MCF 10A (cell line): ENCODE results near the gene ASIC3. TPM values are rescaled to one million over a fixed set of nuclear protein-coding genes. Genes with fewer than 3 reads are reported as not detected.
A peak's percentile ranks its signal among the peaks of the same experiment; 100 is the strongest.

Experiments
- BruUV-seq: library from RNA; stranded (reverse); fragments of 400-500 nt; replicated peaks from 2 replicates; lab custom pipeline; 2021; lab: Mats Ljungman, UMichigan
- CTCF ChIA-PET: fragments of 300-600 bp; sonication (Branson Sonifier 250); formaldehyde crosslinking; extraction: SDS; loops from one replicate; lab custom pipeline; 2021; ENCODE audit warnings: antibody characterized with exemption, inconsistent platforms; lab: Yijun Ruan, JAX
- POLR2A ChIA-PET: fragments of 300-600, 350-650 bp; sonication (Branson Sonifier 250); formaldehyde crosslinking; extraction: SDS; loops from one replicate; lab custom pipeline; 2020; ENCODE audit warnings: antibody characterized with exemption, inconsistent platforms; lab: Yijun Ruan, JAX
- DNase-seq: peaks from one replicate; pipeline ENCODE4 v3.0.0-alpha.2; 2018; ENCODE audit not compliant: unreplicated experiment
- H3K27ac Mint-ChIP-seq: one replicate; pipeline ENCODE4 v1.8.0; 2022; ENCODE audit warnings: mild to moderate bottlenecking, low read depth, mixed read lengths; ENCODE audit not compliant: unreplicated experiment
- H3K27me3 Mint-ChIP-seq: one replicate; pipeline ENCODE4 v1.8.0; 2022; ENCODE audit warnings: mixed read lengths; ENCODE audit not compliant: insufficient read depth, unreplicated experiment
- H3K36me3 Mint-ChIP-seq: one replicate; pipeline ENCODE4 v1.8.0; 2022; ENCODE audit warnings: mild to moderate bottlenecking, moderate library complexity, mixed read lengths; ENCODE audit not compliant: insufficient read depth, unreplicated experiment
- H3K4me1 Mint-ChIP-seq: one replicate; pipeline ENCODE4 v1.8.0; 2022; ENCODE audit warnings: mixed read lengths; ENCODE audit not compliant: insufficient read depth, unreplicated experiment
- H3K4me3 Mint-ChIP-seq: one replicate; pipeline ENCODE4 v1.8.0; 2022; ENCODE audit warnings: mild to moderate bottlenecking, moderate library complexity, mixed read lengths; ENCODE audit not compliant: unreplicated experiment
- H3K9me3 Mint-ChIP-seq: one replicate; pipeline ENCODE4 v1.8.0; 2022; ENCODE audit warnings: mixed read lengths; ENCODE audit not compliant: unreplicated experiment
- CTCF ChIP-seq: fragments of 200-600 bp; IDR thresholded peaks from one replicate; pipeline ENCODE4 v1.8.0; 2022; ENCODE audit warnings: antibody characterized with exemption, mild to moderate bottlenecking; ENCODE audit not compliant: unreplicated experiment
- intact Hi-C: fragments of 100-400 bp; cut with micrococcal nuclease; formaldehyde crosslinking; loops from 2 replicates; pipeline ENCODE4 v1.14.1; 2022
- total RNA-seq: library from RNA; stranded (reverse); gene quantifications from 2 replicates; pipeline ENCODE4 v1.2.3, GENCODE V29; 2022

Gene ASIC3
- total RNA-seq, 1 experiment from 2014 or later = 3.9 TPM

DNA sequence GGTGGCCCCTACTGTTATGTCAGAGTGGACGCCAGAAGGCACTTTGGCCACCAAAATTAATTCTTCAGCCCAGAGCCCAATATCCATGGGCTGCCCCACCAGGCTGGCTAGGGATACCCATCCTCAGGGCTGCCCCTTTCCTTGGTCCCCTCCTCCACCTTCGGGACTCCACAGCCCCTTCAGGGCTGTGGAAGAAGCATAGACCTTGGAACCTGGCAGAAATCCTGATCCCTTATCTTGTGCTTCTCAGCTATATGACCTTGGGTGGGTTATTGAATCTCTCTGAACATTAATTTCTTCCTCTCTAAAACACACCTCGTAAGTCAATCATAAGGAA, 35.5 kb downstream of the ASIC3 start:
- peak overlapping the region; percentile 91 for H3K4me3 Mint-ChIP-seq
- no peak overlapping the region for H3K27ac Mint-ChIP-seq
- ChIA-PET POLR2A (interaction anchor here (0.7 to 10.0 kb wide), 6 partner anchors 11 to 143 kb away, joined by 3 to 151 read pairs (median 4); partner anchors contain the start of genes ABCB8, CDK5 and SLC4A2), CTCF (interaction anchor here (0.6 to 15.0 kb wide), 4 partner anchors 11 to 1336 kb away, joined by 3 to 315 read pairs (median 5); no protein-coding TSS in a partner anchor)
- H3K36me3 Mint-ChIP-seq = peaks cover 15% of the 10 kb centered on the region
- no peak for TF ChIP-seq CTCF
- DNase-seq = no peak
- H3K4me1 Mint-ChIP-seq = peaks cover 32% of the 10 kb centered on the region
- no TSS peak for BruUV-seq
- intact Hi-C loops = no loop called here
- H3K9me3 Mint-ChIP-seq = no peaks in the 10 kb centered on the region
- no peaks in the 10 kb centered on the region for H3K27me3 Mint-ChIP-seq

DNA sequence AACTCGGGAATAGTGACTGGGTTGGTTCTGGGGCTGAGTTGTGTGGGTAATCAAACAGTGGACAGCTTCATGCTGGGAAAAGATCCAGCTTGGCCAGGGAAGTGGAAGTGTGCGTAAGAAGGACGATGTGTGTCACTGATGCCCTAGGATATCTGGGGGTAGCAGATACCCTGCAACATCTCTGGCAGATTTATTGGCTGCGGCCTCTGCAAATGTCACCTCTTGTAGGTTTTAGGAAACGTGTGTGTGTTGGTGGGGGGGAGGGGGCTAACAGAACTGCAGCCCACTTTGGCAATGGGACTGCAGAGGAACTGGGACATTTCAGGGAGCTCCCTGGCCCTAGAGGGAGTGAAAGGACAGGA, 37.0 kb downstream of the ASIC3 start:
- intact Hi-C loops = no loop called here
- ChIA-PET CTCF (interaction anchor here (0.5 to 15.0 kb wide), 6 partner anchors 9 to 1994 kb away, joined by 3 to 315 read pairs (median 5); partner anchors contain the start of gene SLC4A2), POLR2A (interaction anchor here (0.6 to 10.0 kb wide), 6 partner anchors 12 to 1960 kb away, joined by 3 to 151 read pairs (median 9); partner anchors contain the start of genes ABCB8, CDK5, SLC4A2 and ZNF425)
- peaks cover 15% of the 10 kb centered on the region for H3K36me3 Mint-ChIP-seq
- DNase-seq = no peak
- peak overlapping the region; percentile 44 for H3K27ac Mint-ChIP-seq
- BruUV-seq = no TSS peak
- no peak for TF ChIP-seq CTCF
- no peaks in the 10 kb centered on the region for H3K27me3 Mint-ChIP-seq
- H3K4me1 Mint-ChIP-seq = peaks cover 34% of the 10 kb centered on the region
- H3K9me3 Mint-ChIP-seq = no peaks in the 10 kb centered on the region
- H3K4me3 Mint-ChIP-seq = peak overlapping the region; percentile 77

DNA sequence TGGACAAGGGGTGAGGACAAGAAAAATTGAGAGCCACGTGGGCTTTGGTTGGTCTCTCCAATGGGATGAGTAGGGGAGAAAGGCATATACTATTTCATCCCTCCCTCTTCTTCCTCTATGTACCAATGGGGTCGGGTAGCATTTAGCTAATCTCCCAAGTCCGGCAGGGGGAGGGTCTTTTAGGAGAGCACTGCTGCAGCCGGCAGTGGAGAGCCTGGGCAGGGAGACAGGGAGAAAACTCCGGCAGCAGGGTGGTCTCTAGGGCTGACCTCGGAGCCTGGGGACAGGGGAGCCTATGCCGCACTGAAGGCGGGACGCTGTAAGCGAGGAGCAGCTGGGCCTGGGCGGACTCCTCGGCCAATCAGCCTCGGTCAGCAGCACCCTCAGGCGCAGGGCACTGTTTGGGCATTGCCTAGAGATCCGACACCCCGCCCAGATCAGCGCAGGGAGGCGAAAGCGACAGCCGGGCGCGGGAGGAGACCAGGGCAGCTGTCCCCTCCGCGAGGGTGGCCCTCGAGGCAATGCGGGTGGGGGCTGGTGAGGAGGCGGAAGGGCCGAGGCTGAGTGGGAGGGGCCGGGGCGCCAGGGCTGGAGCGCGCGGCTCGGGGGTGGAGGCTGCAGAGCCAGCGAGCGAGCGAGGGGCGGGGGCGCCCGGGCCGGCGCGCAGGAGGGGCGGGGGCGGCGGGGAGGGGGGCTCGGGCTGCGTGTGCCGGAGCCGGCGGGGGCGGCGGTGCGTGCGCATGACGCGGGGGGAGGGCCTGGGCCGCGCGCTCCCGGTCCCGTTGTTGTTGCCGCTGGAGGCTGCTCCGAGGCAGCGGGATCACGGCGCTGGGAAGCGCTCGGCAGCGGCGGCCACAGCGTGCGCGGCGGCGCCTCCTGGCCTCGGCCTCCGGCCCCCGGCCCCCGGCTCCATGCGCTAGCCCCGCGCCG, 37.6 kb downstream of the ASIC3 start, which contains the start of gene AGAP3:
Gene AGAP3, plus strand, starts transcription at position 785 of the 930 bp plus-strand sequence. CDS start 267 bp downstream, outside the sequence.
- POLR2A ChIA-PET = interaction anchor here (0.6 to 10.0 kb wide), 7 partner anchors 12 to 1960 kb away, joined by 3 to 151 read pairs (median 4); partner anchors contain the start of genes ABCB8, CDK5, SLC4A2 and ZNF425
- BruUV-seq = no TSS peak
- DNase-seq = peak; percentile 73

More for the DNA sequence above, 37.6 kb downstream of the ASIC3 start, which contains the start of gene AGAP3:
- H3K27me3 Mint-ChIP-seq = no peaks in the 10 kb centered on the region
- H3K9me3 Mint-ChIP-seq = no peaks in the 10 kb centered on the region
- H3K4me3 Mint-ChIP-seq = peak within 1 kb of the TSS; percentile 77
- peaks cover 15% of the 10 kb centered on the region for H3K36me3 Mint-ChIP-seq
- TF ChIP-seq CTCF = no peak
- H3K4me1 Mint-ChIP-seq = peaks cover 34% of the 10 kb centered on the region
- intact Hi-C loops = no loop called here
- CTCF ChIA-PET = interaction anchor here (0.6 to 15.0 kb wide), 6 partner anchors 8 to 1995 kb away, joined by 3 to 315 read pairs (median 6); partner anchors contain the start of gene SLC4A2
- peak within 1 kb of the TSS; percentile 44 for H3K27ac Mint-ChIP-seq
